SK-N-MC (cell line): ENCODE results near the gene SORBS2.

Experiments used
- EZH2 ChIP-seq: fragments of 200-600 bp; sonication (generic); IDR thresholded peaks from one replicate; pipeline ENCODE4 v1.6.1; 2017; ENCODE audit warnings: antibody characterized with exemption
- POLR2AphosphoS5 ChIP-seq: IDR thresholded peaks from 2 replicates; pipeline ENCODE4 v1.6.1; 2012; ENCODE audit warnings: mild to moderate bottlenecking, low read depth, low read length, borderline replicate concordance

GRCh38 chr4:185664481-185664880 lies 147.5 kb downstream of the SORBS2 start:
- TF ChIP-seq EZH2 (no peak), POLR2AphosphoS5 (no peak)
